HepG2 (cell line): ENCODE data around the gene KDM3B. TPM values are rescaled to one million over a fixed set of nuclear protein-coding genes. Genes with fewer than 3 reads are reported as not detected.
A peak's percentile ranks its signal among the peaks of the same experiment; 100 is the strongest.

Experiments
- ATAC-seq: fragments of 200-7000 bp; cut with Tn5 transposase; 3 replicates; pipeline ENCODE4 v1.9.1; 2020; ENCODE audit warnings: mild to moderate bottlenecking, moderate library complexity
- BruUV-seq: library from RNA; stranded (reverse); fragments of 400-500 nt; replicated peaks from 2 replicates; lab custom pipeline; 2021; lab: Mats Ljungman, UMichigan
- CTCF ChIA-PET: fragments of 300-600 bp; formaldehyde crosslinking; extraction: SDS; loops from one replicate; lab custom pipeline; 2021; ENCODE audit warnings: low total read pairs, inconsistent platforms, low intra/inter-chr PET ratio; lab: Yijun Ruan, JAX
- POLR2A ChIA-PET: fragments of 350-600 bp; sonication (Branson Sonifier 250); formaldehyde crosslinking; loops from one replicate; lab custom pipeline; 2020; ENCODE audit warnings: antibody characterized with exemption, inconsistent platforms; lab: Yijun Ruan, JAX
- DNase-seq: peaks from one replicate; pipeline ENCODE4 v3.0.0-alpha.2; 2015; ENCODE audit warnings: low spot score
- FAIRE-seq: peaks from 3 replicates; lab custom pipeline; 2011; peaks lifted over from hg19 to GRCh38; lab: Jason Lieb, UNC
- H2AFZ ChIP-seq: one replicate; pipeline ENCODE4 v1.6.1; 2011; ENCODE audit warnings: low read length, inconsistent platforms
- H3K27ac ChIP-seq: fragments of 300-600 bp; 3 replicates; pipeline ENCODE4 v1.8.0; 2011; ENCODE audit warnings: mixed run types, mild to moderate bottlenecking, mixed read lengths, low read length, inconsistent platforms; ENCODE audit not compliant: insufficient read depth; ENCODE audit errors: extremely low read length
- H3K27me3 ChIP-seq, 2 experiments: fragments of 200-600 bp in 1 of 2; 2 replicates in 1 of 2; 3 replicates in 1 of 2; pipeline versions ENCODE4 v1.6.0 to v1.8.0; 2011; ENCODE audit warnings: low read length in 2 of 2, mild to moderate bottlenecking in 2 of 2, moderate library complexity in 2 of 2, inconsistent platforms in 1 of 2; ENCODE audit not compliant: insufficient read depth in 2 of 2, control insufficient read depth in 1 of 2
- H3K36me3 ChIP-seq, 2 experiments: fragments of 200-600 bp in 1 of 2; replicated peaks in 1 of 2; 2 replicates in 1 of 2; 3 replicates in 1 of 2; pipeline versions ENCODE4 v1.5.1 to v1.8.0; 2011; ENCODE audit warnings: low read length in 2 of 2, inconsistent platforms in 1 of 2; ENCODE audit not compliant: insufficient read depth in 2 of 2, control insufficient read depth in 1 of 2
- H3K4me1 ChIP-seq: 2 replicates; pipeline ENCODE4 v1.5.1; 2012; ENCODE audit warnings: low read length, inconsistent platforms; ENCODE audit not compliant: insufficient read depth
- H3K4me2 ChIP-seq: 2 replicates; pipeline ENCODE4 v1.6.0; 2011; ENCODE audit warnings: low read depth, low read length, inconsistent platforms
- H3K4me3 ChIP-seq, 3 experiments: fragments of 200-600 bp in 1 of 3; sonication (generic), shearing (Covaris generic) in 1 of 3; replicated peaks in 1 of 3; 2 replicates each; pipeline ENCODE4 v1.5.1; 2011 to 2016; ENCODE audit warnings: low read length in 3 of 3, inconsistent platforms in 2 of 3, low read depth in 2 of 3, mild to moderate bottlenecking in 2 of 3, control low read depth in 1 of 3, mixed read lengths in 1 of 3; ENCODE audit not compliant: insufficient read depth in 1 of 3
- H3K79me2 ChIP-seq: one replicate; pipeline ENCODE4 v1.6.1; 2011; ENCODE audit warnings: low read length, inconsistent platforms; ENCODE audit not compliant: insufficient read depth
- H3K9ac ChIP-seq: 2 replicates; pipeline ENCODE4 v1.6.0; 2011; ENCODE audit warnings: mild to moderate bottlenecking, low read depth, low read length, inconsistent platforms; ENCODE audit not compliant: insufficient read depth
- H3K9me3 ChIP-seq: 2 replicates; pipeline ENCODE4 v1.5.1; 2012; ENCODE audit warnings: mild to moderate bottlenecking, low read length
- H4K20me1 ChIP-seq: 2 replicates; pipeline ENCODE4 v1.6.0; 2011; ENCODE audit warnings: inconsistent platforms, mild to moderate bottlenecking, low read length, moderate library complexity; ENCODE audit not compliant: insufficient read depth
- ATF4 ChIP-seq, 2 experiments: fragments of 450-650 bp in 1 of 2; sonication (generic) in 1 of 2; formaldehyde crosslinking; IDR thresholded peaks; 2 replicates each; pipeline versions ENCODE4 v1.5.0 to v1.8.0; 2020 to 2022; ENCODE audit warnings: mild to moderate bottlenecking in 1 of 2, missing genetic modification reagents in 1 of 2
- CEBPB ChIP-seq: IDR thresholded peaks from 2 replicates; pipeline ENCODE4 v1.6.1; 2011; ENCODE audit warnings: low read depth, low read length, improper control_type of control experiment, borderline replicate concordance
- HMGXB3 ChIP-seq: sonication (generic); formaldehyde crosslinking; IDR thresholded peaks from 2 replicates; pipeline ENCODE4 v1.4.0; 2020; ENCODE audit warnings: missing genetic modification reagents, borderline replicate concordance
- MED13 ChIP-seq: sonication (generic); formaldehyde crosslinking; IDR thresholded peaks from 2 replicates; pipeline ENCODE4 v1.5.0; 2020; ENCODE audit warnings: missing genetic modification reagents
- NFKB2 ChIP-seq: sonication (generic); formaldehyde crosslinking; IDR thresholded peaks from 2 replicates; pipeline ENCODE4 v1.4.0; 2020; ENCODE audit warnings: missing genetic modification reagents, borderline replicate concordance
- POLR2AphosphoS5 ChIP-seq: IDR thresholded peaks from 2 replicates; pipeline ENCODE4 v1.6.1; 2012; ENCODE audit warnings: low read depth, low read length
- SIX4 ChIP-seq: sonication (generic); formaldehyde crosslinking; IDR thresholded peaks from 2 replicates; pipeline ENCODE4 v1.4.0; 2020; ENCODE audit warnings: missing genetic modification reagents
- ZBTB38 ChIP-seq: sonication (generic); formaldehyde crosslinking; IDR thresholded peaks from 2 replicates; pipeline ENCODE4 v1.5.1; 2020; ENCODE audit warnings: mild to moderate bottlenecking, missing genetic modification reagents
- ZNF615 ChIP-seq: sonication (generic); formaldehyde crosslinking; IDR thresholded peaks from 2 replicates; pipeline ENCODE4 v1.5.0; 2020; ENCODE audit warnings: mild to moderate bottlenecking, missing genetic modification reagents, borderline replicate concordance
- WGBS: methylation state at CpG from one replicate; pipeline ENCODE4 v1.1.6; 2017; ENCODE audit warnings: low lambda C conversion rate; 5-methylcytosine and 5-hydroxymethylcytosine counted together
- in situ Hi-C: cut with HindIII; loops from 2 replicates; pipeline ENCODE4 v1.10.0; 2017; ENCODE audit warnings: low pct_unique_long_range_greater_than_20kb; ENCODE audit not compliant: extremely low pct_ligation_motif_present
- intact Hi-C: fragments of 100-400 bp; cut with micrococcal nuclease; formaldehyde crosslinking; loops from one replicate; pipeline ENCODE4 v1.10.0; 2022; ENCODE audit not compliant: unreplicated experiment
- polyA plus RNA-seq, 8 experiments: library from polyadenylated mRNA; depleted of rRNA in 3 of 8; stranded (reverse) in 7 of 8; unstranded in 1 of 8; fragments of >200 nt; fragmentation: Illumina TruSeq in 4 of 8; extraction: Trizol in 4 of 8; gene quantifications; 2 replicates each; pipeline versions ENCODE4 v1.2.1 to v1.2.3, GENCODE V29; 2011 to 2016; ENCODE audit warnings: low read depth in 4 of 8, missing spikeins in 1 of 8, mixed read lengths in 1 of 8; ENCODE audit not compliant: insufficient read depth in 1 of 8
- total RNA-seq, 5 experiments: library from RNA; depleted of rRNA; stranded (reverse); fragments of >200 nt; fragmentation: Illumina TruSeq; extraction: Trizol; gene quantifications; 2 replicates each; pipeline ENCODE4 v1.2.3, GENCODE V29; 2016; ENCODE audit warnings: low read depth in 1 of 5
- TF ChIP-seq, protein P1 (sequence below): sonication (generic); formaldehyde crosslinking; IDR thresholded peaks from 2 replicates; pipeline ENCODE4 v1.4.0; 2020; ENCODE audit warnings: missing genetic modification reagents

KDM3B gene
- total and polyA plus RNA-seq, 2 of the 13 experiments (the other 11 are each of a cell fraction or from before 2014, with no cell fraction given): 19.7 to 34.3 TPM

GRCh38 chr5:138386290-138386689 is 33.8 kb downstream of the KDM3B start:
- no peaks in the 10 kb centered on the region for H4K20me1 ChIP-seq
- no peak overlapping the region for H2AFZ ChIP-seq
- no peak overlapping the region for H3K4me2 ChIP-seq
- in situ Hi-C loops: no loop called here
- H3K4me1 ChIP-seq: no peaks in the 10 kb centered on the region
- no peak overlapping the region for H3K9ac ChIP-seq
- H3K27me3 ChIP-seq: no peaks in the 10 kb centered on the region
- CTCF ChIA-PET: no interaction called here
- POLR2A ChIA-PET: no interaction called here
- DNase-seq (no peak), ATAC-seq (no peak), FAIRE-seq (no peak)
- WGBS: 90% methylated on average over 10 of the region's 10 CpGs
- H3K79me2 ChIP-seq: no peaks in the 10 kb centered on the region
- TSS peak; percentile 44 for BruUV-seq
- no peak overlapping the region for H3K27ac ChIP-seq
- H3K4me3 ChIP-seq: no peak overlapping the region
- H3K36me3 ChIP-seq: peaks cover 18 to 45% of the 10 kb centered on the region in 2 experiments
- no peaks in the 10 kb centered on the region for H3K9me3 ChIP-seq
- intact Hi-C loops: no loop called here
- TF ChIP-seq POLR2AphosphoS5 (no peak), ATF4 (CRISPR knock-in tag; IDR thresholded peaks at IDR 0.05) (no peak), ZBTB38 (0 out of 2 replicates have a peak, but pooled peaks have one; percentile 48)
- TF ChIP-seq, protein P1, sequence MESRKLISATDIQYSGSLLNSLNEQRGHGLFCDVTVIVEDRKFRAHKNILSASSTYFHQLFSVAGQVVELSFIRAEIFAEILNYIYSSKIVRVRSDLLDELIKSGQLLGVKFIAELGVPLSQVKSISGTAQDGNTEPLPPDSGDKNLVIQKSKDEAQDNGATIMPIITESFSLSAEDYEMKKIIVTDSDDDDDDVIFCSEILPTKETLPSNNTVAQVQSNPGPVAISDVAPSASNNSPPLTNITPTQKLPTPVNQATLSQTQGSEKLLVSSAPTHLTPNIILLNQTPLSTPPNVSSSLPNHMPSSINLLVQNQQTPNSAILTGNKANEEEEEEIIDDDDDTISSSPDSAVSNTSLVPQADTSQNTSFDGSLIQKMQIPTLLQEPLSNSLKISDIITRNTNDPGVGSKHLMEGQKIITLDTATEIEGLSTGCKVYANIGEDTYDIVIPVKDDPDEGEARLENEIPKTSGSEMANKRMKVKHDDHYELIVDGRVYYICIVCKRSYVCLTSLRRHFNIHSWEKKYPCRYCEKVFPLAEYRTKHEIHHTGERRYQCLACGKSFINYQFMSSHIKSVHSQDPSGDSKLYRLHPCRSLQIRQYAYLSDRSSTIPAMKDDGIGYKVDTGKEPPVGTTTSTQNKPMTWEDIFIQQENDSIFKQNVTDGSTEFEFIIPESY (CRISPR knock-in tag): peak; percentile 72; the same call in 1 of the 2 replicates

- Histone ChIP-seq H3K4me2 (no peak overlapping the region), H3K27me3 (no peaks in the 10 kb centered on the region), H3K9ac (no peak overlapping the region), H3K27ac (no peak overlapping the region), H3K79me2 (no peaks in the 10 kb centered on the region), H3K9me3 (no peaks in the 10 kb centered on the region), H3K36me3 (peaks cover 28 to 59% of the 10 kb centered on the region in 2 experiments), H2AFZ (no peak overlapping the region), H3K4me1 (no peaks in the 10 kb centered on the region), H4K20me1 (no peaks in the 10 kb centered on the region), H3K4me3 (no peak overlapping the region)
- no TSS peak for BruUV-seq
- ATAC-seq: no peak
- POLR2A ChIA-PET: no interaction called here
- no peak for FAIRE-seq
- WGBS: 96% methylated on average over 3 of the region's 3 CpGs
- in situ Hi-C loops: no loop called here
- intact Hi-C loops: no loop called here
- no peak for DNase-seq
- CTCF ChIA-PET: no interaction called here
- TF ChIP-seq CEBPB (peak; percentile 71), ZNF615 (CRISPR knock-in tag) (no peak), SIX4 (CRISPR knock-in tag) (no peak), HMGXB3 (CRISPR knock-in tag) (no peak), NFKB2 (CRISPR knock-in tag) (no peak), MED13 (CRISPR knock-in tag) (no peak)
These were observed 36.8 kb downstream of the KDM3B start for GRCh38 chr5:138389332-138389731.
